IgD-negative memory B cell (primary cell): ENCODE measurements around the gene LMX1B. TPM values are rescaled to one million over a fixed set of nuclear protein-coding genes. Genes with fewer than 3 reads are reported as not detected.
"Not testable (repeated sequence)": the region's sequence is repeated elsewhere in the genome, so short reads cannot be mapped to it uniquely, and the experiment has no call there.

Experiments used
- H3K27ac Mint-ChIP-seq, 3 donors: one replicate each; pipeline ENCODE4 v1.8.0; 2020 to 2022; ENCODE audit warnings: mild to moderate bottlenecking in 3 of 3, mixed read lengths in 3 of 3, moderate library complexity in 1 of 3
- H3K27me3 Mint-ChIP-seq: one replicate; pipeline ENCODE4 v1.8.0; 2021; ENCODE audit warnings: mixed read lengths
- H3K36me3 Mint-ChIP-seq: one replicate; pipeline ENCODE4 v1.8.0; 2020; ENCODE audit warnings: mild to moderate bottlenecking, mixed read lengths
- H3K4me1 Mint-ChIP-seq, 3 donors: one replicate each; pipeline ENCODE4 v1.8.0; 2020 to 2022; ENCODE audit warnings: mixed read lengths in 3 of 3, mild to moderate bottlenecking in 1 of 3
- H3K4me3 Mint-ChIP-seq, 4 donors: one replicate each; pipeline ENCODE4 v1.8.0; 2020 to 2022; ENCODE audit warnings: mild to moderate bottlenecking in 4 of 4, mixed read lengths in 4 of 4, moderate library complexity in 3 of 4
- H3K9me3 Mint-ChIP-seq, 3 donors: one replicate each; pipeline ENCODE4 v1.8.0; 2020 to 2021; ENCODE audit warnings: mixed read lengths in 3 of 3, mild to moderate bottlenecking in 1 of 3
- polyA plus RNA-seq: library from polyadenylated mRNA; unstranded; fragments of 300-500 nt; fragmentation: Illumina TruSeq; gene quantifications from one replicate; pipeline ENCODE4 v1.2.3, GENCODE V29; 2021

The LMX1B gene
- polyA plus RNA-seq, 1 donor from 2014 or later, result not detected

GRCh38 chr9:126709241-126709640, 95.5 kb downstream of the LMX1B start:
- H3K36me3 Mint-ChIP-seq, result no peaks in the 10 kb centered on the region
- H3K4me1 Mint-ChIP-seq, result peaks cover 0 to 7% (median 7%) of the 10 kb centered on the region in 3 donors
- no peak overlapping the region for H3K4me3 Mint-ChIP-seq
- H3K27me3 Mint-ChIP-seq, result peaks cover 13% of the 10 kb centered on the region
- H3K27ac Mint-ChIP-seq, result peak overlapping the region in 1 of 3 donors; percentile 9
- H3K9me3 Mint-ChIP-seq, result no peaks in the 10 kb centered on the region

GRCh38 chr9:126715382-126715781, 101.7 kb downstream of the LMX1B start:
- Mint-ChIP-seq H3K36me3 (no peaks in the 10 kb centered on the region), H3K27ac (no peak overlapping the region)

GRCh38 chr9:126717441-126717840, 103.7 kb downstream of the LMX1B start:
- H3K4me1 Mint-ChIP-seq, result peaks cover 24 to 30% (median 27%) of the 10 kb centered on the region in 3 donors
- H3K36me3 Mint-ChIP-seq, H3K4me3 Mint-ChIP-seq, H3K27me3 Mint-ChIP-seq, H3K9me3 Mint-ChIP-seq: not testable (repeated sequence)
- peak overlapping the region in 2 of 3 donors; percentile 1 to 28 for H3K27ac Mint-ChIP-seq

More at GRCh38 chr9:126715382-126715781, 101.7 kb downstream of the LMX1B start:
- Mint-ChIP-seq H3K27me3 (peaks cover 4% of the 10 kb centered on the region), H3K9me3 (no peaks in the 10 kb centered on the region), H3K4me3 (no peak overlapping the region), H3K4me1 (peaks cover 8 to 15% (median 14%) of the 10 kb centered on the region in 3 donors)

GRCh38 chr9:126719618-126720031, 105.9 kb downstream of the LMX1B start:
- Mint-ChIP-seq H3K27ac (peak overlapping the region; percentile 93 to 95 (median 94)), H3K27me3 (no peaks in the 10 kb centered on the region), H3K36me3 (peaks cover 2% of the 10 kb centered on the region), H3K4me3 (peak overlapping the region; percentile 63 to 91 (median 83)), H3K9me3 (no peaks in the 10 kb centered on the region), H3K4me1 (peaks cover 30 to 35% (median 30%) of the 10 kb centered on the region in 3 donors)

- Mint-ChIP-seq H3K4me1 (peaks cover 30 to 35% (median 31%) of the 10 kb centered on the region in 3 donors), H3K27ac (peak overlapping the region; percentile 93 to 95 (median 94)), H3K9me3 (no peaks in the 10 kb centered on the region), H3K36me3 (peaks cover 2% of the 10 kb centered on the region), H3K27me3 (no peaks in the 10 kb centered on the region), H3K4me3 (peak overlapping the region; percentile 63 to 91 (median 83))
Observed at GRCh38 chr9:126720036-126720435, 106.3 kb downstream of the LMX1B start.

GRCh38 chr9:126720661-126721563, 107.2 kb downstream of the LMX1B start:
- Mint-ChIP-seq H3K36me3 (peaks cover 2% of the 10 kb centered on the region), H3K27me3 (no peaks in the 10 kb centered on the region), H3K4me1 (peaks cover 30 to 35% (median 33%) of the 10 kb centered on the region in 3 donors), H3K4me3 (peak overlapping the region; percentile 49 to 95 (median 92)), H3K9me3 (no peaks in the 10 kb centered on the region), H3K27ac (peak overlapping the region; percentile 93 to 95 (median 94))

GRCh38 chr9:126721564-126721981, 107.8 kb downstream of the LMX1B start:
- peaks cover 30 to 35% (median 33%) of the 10 kb centered on the region in 3 donors for H3K4me1 Mint-ChIP-seq
- peaks cover 2% of the 10 kb centered on the region for H3K36me3 Mint-ChIP-seq
- H3K4me3 Mint-ChIP-seq, result peak overlapping the region; percentile 84 to 95 (median 92)
- no peaks in the 10 kb centered on the region for H3K9me3 Mint-ChIP-seq
- H3K27me3 Mint-ChIP-seq, result no peaks in the 10 kb centered on the region
- peak overlapping the region; percentile 93 to 95 (median 94) for H3K27ac Mint-ChIP-seq

- H3K36me3 Mint-ChIP-seq, result peaks cover 2% of the 10 kb centered on the region
- H3K9me3 Mint-ChIP-seq, result no peaks in the 10 kb centered on the region
- H3K27ac Mint-ChIP-seq, result peak overlapping the region; percentile 93 to 95 (median 94)
- H3K4me1 Mint-ChIP-seq, result peaks cover 30 to 35% (median 33%) of the 10 kb centered on the region in 3 donors
- no peaks in the 10 kb centered on the region for H3K27me3 Mint-ChIP-seq
- peak overlapping the region; percentile 90 to 95 (median 92) for H3K4me3 Mint-ChIP-seq
Observed at GRCh38 chr9:126722252-126722921, 108.7 kb downstream of the LMX1B start.

GRCh38 chr9:126722922-126723806, 109.4 kb downstream of the LMX1B start:
- Mint-ChIP-seq H3K9me3 (no peaks in the 10 kb centered on the region), H3K27me3 (no peaks in the 10 kb centered on the region), H3K27ac (peak overlapping the region; percentile 93 to 95 (median 93)), H3K36me3 (peaks cover 2% of the 10 kb centered on the region), H3K4me1 (peaks cover 30 to 35% (median 33%) of the 10 kb centered on the region in 3 donors), H3K4me3 (peak overlapping the region; percentile 86 to 98 (median 92))

- Mint-ChIP-seq H3K36me3 (peaks cover 2% of the 10 kb centered on the region), H3K4me3 (peak overlapping the region; percentile 86 to 98 (median 92)), H3K27ac (peak overlapping the region; percentile 93 to 95 (median 93)), H3K4me1 (peaks cover 28 to 34% (median 33%) of the 10 kb centered on the region in 3 donors), H3K27me3 (no peaks in the 10 kb centered on the region), H3K9me3 (no peaks in the 10 kb centered on the region)
Observed at GRCh38 chr9:126723807-126724172, 110.1 kb downstream of the LMX1B start.

GRCh38 chr9:126724226-126724625, 110.5 kb downstream of the LMX1B start:
- Mint-ChIP-seq H3K27me3 (no peaks in the 10 kb centered on the region), H3K4me1 (peaks cover 26 to 33% (median 32%) of the 10 kb centered on the region in 3 donors), H3K36me3 (peaks cover 2% of the 10 kb centered on the region), H3K4me3 (peak overlapping the region in 3 of 4 donors; percentile 86 to 95 (median 90)), H3K27ac (peak overlapping the region in 2 of 3 donors; percentile 93 to 95), H3K9me3 (no peaks in the 10 kb centered on the region)

GRCh38 chr9:126725485-126725884, 111.8 kb downstream of the LMX1B start:
- H3K4me3 Mint-ChIP-seq, result peak overlapping the region in 3 of 4 donors; percentile 30 to 86 (median 52)
- peak overlapping the region in 1 of 3 donors; percentile 5 for H3K27ac Mint-ChIP-seq
- H3K4me1 Mint-ChIP-seq, result peaks cover 15 to 24% (median 22%) of the 10 kb centered on the region in 3 donors
- not testable (repeated sequence) for H3K9me3 Mint-ChIP-seq, H3K27me3 Mint-ChIP-seq, H3K36me3 Mint-ChIP-seq

GRCh38 chr9:126728210-126728609, 114.5 kb downstream of the LMX1B start:
- not testable (repeated sequence) for H3K4me3 Mint-ChIP-seq, H3K36me3 Mint-ChIP-seq, H3K27ac Mint-ChIP-seq, H3K27me3 Mint-ChIP-seq, H3K9me3 Mint-ChIP-seq, H3K4me1 Mint-ChIP-seq

GRCh38 chr9:126730592-126730991, 116.9 kb downstream of the LMX1B start:
- not testable (repeated sequence) for H3K4me1 Mint-ChIP-seq, H3K36me3 Mint-ChIP-seq, H3K27ac Mint-ChIP-seq, H3K4me3 Mint-ChIP-seq, H3K27me3 Mint-ChIP-seq
- peaks cover 4 to 11% (median 11%) of the 10 kb centered on the region in 3 donors for H3K9me3 Mint-ChIP-seq
